NCI-H1694 treated with DMSO at 0.1 percent for 48 hours (cell line): Measurements from ENCODE around the gene SLAMF7.
A peak's percentile ranks its signal among the peaks of the same experiment; 100 is the strongest.

Experiments
- DNase-seq: peaks from one replicate; lab custom pipeline; 2025; lab: John Stamatoyannopoulos, UW

Gene SLAMF7

DNA sequence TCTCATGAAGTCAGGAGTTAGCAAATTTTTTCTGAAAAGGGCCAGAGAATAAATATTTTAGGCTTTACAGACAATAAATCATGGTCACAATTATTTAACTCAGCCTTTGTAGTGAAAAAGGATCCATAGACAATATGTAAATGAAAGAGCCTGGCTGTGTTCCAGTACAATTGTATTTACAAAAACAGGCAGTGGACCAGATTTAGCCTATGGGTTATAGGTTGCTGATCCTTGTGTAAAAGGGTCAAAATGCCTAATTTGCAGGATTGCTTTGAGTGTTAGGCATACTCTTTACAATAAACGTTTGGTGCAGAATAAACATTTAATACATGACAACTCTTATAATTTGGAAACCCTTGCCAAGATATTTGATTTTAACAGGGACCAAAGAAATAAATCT, 6.5 kb downstream of the SLAMF7 start:
- DNase-seq = no peak

DNA sequence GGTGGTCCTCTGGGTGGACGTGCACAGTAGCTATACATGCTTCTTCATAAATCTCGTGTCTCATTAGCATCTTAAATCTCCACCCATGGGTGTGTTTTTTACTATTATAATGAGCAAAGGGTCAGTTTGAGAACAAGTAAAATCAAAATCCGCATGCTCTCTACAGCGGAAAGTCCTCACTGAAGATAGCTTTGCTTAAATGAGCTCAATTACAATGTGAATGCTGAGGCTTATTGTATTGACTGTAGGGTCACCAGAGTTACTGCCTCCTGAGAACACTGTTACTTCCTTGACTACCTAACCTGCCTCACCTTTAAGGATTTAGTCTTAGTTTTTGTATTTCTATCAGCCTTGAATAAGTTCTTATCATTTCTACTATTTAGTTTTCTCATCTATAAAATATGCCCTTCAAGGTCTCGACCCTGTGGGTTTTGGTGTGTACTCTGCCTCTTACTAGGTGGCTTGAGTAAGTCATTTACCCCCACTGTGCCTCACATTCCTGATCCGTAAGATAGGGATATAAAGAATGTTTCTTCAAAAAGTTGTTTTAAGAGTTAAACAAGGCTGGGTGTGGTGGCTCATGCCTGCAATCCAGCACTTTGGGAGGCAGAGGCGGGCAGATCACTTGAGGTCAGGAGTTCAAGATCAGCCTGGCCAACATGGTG, 7.9 kb downstream of the SLAMF7 start:
- DNase-seq = no peak

DNA sequence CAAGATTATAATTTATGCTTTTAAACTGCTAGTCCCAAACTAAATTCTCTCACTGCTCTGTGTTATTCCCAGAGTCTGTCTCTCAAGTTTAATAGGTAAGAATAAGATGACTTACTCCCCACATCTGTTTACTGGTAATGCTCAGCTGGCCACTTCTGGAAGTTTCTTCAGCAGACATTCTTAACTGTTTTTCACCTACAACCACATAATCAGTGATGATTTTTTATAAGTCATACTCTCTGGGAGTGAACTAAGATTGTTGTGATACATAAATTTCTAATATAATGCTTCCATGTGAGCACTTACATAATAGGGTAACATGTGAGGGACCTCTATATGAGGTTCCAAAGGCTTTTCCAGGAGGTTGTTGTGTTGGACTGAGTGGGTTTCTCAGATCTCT, 8.7 kb downstream of the SLAMF7 start:
- no peak for DNase-seq

DNA sequence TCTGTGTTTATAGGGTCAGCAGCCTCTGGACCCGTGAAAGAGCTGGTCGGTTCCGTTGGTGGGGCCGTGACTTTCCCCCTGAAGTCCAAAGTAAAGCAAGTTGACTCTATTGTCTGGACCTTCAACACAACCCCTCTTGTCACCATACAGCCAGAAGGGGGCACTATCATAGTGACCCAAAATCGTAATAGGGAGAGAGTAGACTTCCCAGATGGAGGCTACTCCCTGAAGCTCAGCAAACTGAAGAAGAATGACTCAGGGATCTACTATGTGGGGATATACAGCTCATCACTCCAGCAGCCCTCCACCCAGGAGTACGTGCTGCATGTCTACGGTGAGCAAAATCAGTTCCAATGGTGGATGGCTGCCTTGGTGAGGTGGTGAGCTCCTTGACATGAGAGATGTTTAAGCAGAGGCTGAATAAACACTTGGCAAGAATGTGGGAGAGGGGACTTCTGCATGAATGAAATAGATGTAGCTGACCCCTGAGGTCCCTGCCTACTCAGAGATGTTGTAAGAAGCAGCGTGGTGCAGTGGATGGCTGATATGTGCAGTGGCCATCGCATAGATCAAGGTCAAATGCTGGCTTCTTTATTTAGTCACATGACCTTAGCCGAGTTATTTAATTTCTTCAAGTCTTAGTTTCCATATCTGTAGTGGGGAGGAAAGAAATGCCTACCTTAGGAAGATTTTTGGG, 9.3 kb downstream of the SLAMF7 start:
- DNase-seq = no peak

DNA sequence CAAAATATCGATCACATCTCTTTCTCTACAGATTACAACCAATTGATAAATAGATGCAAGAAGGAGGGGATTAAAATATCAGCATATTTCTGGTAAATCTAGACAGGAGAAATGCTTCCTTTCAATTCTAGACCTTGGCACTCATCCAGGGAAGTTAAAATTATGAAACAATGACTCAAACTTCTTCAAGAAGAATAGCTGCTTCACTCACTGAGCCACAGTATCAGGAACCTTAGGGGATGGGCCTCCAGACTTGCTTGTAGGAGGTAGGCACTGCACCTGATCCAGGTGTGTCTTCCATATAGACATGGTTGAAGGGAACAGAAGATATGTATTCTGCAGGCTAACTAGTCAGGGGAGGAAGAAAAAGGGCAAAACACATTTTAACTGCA, 9.8 kb downstream of the SLAMF7 start:
- DNase-seq = no peak

DNA sequence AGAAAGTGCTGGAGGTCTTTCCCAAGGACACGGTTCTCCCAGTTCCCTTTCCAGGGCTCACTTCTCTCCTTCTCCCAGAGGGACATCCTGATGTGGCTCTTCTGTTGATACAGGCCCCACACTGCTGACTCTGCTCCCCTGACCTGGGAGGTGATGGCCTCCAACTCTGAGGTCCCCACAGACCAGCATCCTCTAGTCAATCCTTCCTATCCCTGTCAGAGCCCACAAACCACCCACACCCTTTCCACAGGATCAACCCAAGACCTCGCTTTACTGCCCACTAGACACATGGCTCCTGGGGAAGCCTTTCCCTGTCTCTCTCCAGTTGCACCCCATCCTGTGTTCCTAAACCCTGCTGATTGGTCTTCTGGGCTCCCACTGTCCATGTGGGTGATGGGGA, 11.6 kb downstream of the SLAMF7 start:
- no peak for DNase-seq

DNA sequence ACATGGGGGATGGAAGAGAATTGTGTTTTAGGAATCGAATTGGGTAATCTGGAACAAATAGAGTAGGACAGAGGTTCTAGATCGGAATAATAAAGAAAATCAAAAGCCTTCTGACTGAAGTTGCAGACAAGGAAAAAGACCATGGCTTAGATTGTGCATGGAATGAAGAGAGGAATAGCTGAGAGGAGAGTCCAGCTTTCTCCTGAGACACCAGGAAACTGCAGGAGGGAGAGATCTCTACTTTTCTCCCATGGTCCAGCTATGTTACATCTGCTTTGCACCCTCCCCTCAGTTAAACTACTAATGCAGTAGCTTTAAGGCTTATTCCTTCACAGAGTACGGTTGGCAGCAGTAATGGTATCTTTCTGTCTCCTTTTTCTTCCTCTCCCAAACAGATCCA, 13.4 kb downstream of the SLAMF7 start:
- no peak for DNase-seq

DNA sequence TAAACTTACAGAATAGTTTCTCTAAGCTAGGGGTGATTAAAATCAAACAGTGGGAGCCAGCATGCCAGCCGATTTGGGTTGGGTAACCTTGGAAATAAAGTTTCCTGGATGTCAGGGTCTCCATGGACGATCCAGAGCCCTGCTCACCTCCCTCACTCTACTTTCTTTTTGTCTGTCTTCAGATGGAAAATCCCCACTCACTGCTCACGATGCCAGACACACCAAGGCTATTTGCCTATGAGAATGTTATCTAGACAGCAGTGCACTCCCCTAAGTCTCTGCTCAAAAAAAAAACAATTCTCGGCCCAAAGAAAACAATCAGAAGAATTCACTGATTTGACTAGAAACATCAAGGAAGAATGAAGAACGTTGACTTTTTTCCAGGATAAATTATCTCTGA, 13.9 kb downstream of the SLAMF7 start:
- DNase-seq = no peak

DNA sequence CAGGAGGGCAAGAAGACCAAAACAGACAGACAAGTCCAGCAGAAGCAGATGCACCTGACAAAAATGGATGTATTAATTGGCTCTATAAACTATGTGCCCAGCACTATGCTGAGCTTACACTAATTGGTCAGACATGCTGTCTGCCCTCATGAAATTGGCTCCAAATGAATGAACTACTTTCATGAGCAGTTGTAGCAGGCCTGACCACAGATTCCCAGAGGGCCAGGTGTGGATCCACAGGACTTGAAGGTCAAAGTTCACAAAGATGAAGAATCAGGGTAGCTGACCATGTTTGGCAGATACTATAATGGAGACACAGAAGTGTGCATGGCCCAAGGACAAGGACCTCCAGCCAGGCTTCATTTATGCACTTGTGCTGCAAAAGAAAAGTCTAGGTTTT, 14.5 kb downstream of the SLAMF7 start:
- no peak for DNase-seq

DNA sequence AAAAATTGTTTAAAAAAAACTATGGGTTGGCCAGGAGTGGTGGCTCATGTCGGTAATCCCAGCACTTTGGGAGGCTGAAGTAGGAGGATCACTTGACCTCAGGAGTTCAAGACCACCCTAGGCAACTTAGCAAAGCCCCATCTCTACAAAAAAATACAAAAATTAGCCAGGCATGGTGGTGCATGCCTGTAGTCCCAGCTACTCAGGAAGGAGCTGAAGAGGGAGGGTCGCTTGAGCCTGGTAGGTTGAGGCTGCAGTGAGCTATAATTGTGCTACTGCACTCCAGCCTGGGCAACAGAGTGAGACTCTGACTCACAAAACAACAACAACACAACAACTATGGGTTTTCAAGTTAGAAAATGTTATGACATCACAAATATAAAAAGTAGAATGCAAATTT, 16.4 kb downstream of the SLAMF7 start:
- DNase-seq = no peak

DNA sequence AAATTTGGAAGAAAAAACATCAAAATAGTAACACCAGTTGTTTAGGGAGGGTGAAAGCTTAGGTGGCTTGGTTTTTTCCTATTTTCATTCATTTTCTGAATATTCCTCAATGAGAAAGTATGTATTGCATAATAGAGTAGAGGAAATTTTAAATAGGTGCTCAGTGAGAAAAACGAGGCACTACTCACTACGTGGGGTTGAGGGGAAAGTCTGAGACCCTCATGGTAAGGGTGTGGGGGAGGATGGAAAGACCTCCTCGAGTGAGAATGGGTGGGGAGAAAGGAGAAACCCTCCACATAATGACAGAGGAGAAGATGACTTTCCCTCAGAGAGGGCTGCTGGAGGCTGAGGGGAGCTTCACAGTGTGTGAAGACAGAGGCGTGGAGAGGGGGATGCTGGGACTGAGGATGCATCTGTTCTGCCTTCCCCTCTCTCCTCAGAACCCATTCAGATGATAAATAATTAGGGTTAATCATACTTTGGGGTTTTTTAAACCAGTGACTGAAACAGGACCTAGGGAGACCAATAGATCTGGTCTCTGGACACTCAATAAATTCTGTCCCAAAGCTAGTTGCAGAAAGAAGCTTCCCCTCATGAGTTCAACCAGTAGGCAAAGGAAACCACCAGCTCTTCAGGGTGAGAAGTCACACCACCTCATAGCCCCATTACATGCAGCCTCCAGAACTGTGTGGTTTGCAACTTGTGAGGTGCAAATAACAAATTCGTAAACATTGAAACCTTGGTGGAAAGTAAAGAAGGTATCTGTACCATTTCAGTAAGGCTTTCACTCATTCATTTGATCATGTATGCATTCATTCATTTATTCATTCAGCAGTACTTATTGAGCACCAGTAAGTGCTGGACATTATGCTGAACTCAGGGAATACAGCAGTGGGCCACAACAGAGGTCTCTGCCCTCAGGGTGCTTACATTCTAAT, 17.1 kb downstream of the SLAMF7 start:
- no peak for DNase-seq

DNA sequence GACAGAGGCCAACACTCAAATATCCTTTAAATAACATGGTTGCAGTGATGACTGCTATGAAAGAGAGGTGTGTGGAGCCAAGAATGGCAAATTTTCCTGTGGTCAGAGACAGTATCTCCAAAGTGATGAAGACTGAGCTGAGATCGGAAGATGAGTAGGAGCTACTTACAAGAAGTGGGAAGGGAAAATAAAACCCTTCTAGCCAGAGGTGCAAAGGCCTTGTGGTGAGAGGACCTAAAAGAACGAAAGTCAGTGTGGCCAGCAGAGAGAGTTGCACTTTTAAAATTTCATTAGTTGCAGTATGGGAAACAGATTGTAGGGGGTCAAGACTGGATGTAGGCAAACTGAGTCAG, 17.8 kb downstream of the SLAMF7 start:
- no peak for DNase-seq

DNA sequence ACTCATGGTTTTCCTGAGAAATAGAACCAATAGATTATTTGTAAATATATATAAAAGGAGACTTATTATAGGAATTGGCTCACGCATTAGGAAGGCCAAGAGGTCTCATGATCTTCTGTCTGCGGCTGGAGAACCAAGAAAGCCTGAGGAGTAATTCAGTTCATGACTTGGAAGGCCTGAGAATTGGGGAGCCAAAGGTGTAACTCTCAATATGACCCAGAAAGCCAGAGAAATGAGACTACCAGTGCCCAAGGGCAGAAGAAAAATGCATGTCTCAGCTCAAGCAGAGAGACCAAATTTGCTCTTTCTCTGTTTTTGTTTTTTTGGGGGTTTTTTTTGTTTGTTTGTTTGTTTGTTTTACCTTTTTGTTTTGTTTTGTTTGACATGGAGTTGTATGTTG, 19.5 kb downstream of the SLAMF7 start:
- DNase-seq = no peak

DNA sequence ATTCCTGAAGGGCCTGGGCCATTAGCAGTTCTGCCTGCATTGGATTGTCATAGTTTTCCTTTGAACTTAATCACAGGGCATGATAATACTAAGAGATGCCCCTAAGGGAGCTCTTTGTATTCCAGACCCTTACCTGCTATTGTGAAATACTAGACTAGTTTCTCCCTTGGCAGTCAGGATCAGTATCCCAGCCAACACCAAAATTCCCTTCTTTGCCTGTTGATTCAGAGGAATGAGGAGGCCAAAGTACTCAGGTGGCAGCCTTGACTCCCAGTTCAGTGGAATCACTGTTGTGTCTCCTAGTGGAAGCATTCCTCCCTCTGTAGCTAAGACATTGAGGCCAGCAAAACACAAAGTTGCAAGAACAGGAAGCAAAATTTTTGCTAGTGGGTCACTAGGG, 20.7 kb downstream of the SLAMF7 start:
- no peak for DNase-seq

DNA sequence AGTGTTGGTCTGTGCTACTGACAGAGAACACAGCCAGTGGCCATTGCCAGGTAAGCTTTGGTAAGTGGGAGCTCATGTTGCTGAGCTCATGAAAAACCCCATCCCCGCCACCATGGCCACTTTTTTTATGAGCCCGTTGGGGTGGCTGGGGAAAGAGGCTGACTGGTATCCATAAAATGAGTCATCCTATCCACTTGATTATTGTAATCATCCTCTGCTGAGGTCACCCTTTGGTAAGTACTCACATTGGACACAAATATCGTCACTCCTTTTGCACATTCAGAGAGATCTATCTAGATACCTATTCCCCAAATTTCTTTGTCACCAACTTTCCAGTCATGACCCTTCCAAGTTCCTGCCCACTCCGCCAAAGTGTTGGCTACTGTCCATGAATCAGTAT, 22.0 kb downstream of the SLAMF7 start:
- no peak for DNase-seq

DNA sequence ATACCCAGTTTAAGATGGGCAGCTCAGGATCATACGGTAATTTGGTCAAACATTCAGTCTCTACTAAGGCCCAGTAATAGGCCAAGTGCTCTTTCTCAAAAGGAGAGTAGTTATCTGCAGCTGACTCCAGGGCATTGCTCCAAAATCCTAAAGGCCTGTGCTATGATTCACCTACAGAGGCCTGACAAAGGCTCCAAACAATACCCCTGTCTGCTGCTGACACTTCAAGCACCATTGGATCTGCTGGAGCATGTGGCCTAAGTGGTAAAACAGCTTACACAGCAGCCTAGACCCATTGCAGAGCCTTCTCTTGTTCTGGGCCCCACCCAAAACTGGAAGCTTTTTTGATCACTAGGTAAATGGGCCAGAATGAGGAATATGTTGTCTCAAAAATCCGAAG, 22.8 kb downstream of the SLAMF7 start:
- no peak for DNase-seq

DNA sequence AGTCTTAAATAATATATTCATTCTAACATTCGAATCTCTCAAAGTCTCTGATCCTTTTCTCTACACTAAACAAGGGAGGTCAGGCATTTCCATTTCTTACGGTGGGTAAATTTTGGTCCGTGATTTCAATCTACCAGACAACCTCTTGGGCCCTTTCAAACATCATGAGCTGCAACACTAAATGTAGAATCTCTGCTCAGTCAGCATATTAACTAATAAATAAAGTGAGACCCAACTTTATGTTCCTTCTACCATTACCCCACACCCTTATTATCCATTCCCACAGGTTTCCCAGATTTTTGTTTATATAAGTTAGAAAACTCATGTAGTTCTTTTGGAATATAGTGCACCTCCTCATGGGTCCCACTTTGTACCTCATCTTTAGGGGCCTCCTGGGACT, 24.9 kb downstream of the SLAMF7 start:
- no peak for DNase-seq

DNA sequence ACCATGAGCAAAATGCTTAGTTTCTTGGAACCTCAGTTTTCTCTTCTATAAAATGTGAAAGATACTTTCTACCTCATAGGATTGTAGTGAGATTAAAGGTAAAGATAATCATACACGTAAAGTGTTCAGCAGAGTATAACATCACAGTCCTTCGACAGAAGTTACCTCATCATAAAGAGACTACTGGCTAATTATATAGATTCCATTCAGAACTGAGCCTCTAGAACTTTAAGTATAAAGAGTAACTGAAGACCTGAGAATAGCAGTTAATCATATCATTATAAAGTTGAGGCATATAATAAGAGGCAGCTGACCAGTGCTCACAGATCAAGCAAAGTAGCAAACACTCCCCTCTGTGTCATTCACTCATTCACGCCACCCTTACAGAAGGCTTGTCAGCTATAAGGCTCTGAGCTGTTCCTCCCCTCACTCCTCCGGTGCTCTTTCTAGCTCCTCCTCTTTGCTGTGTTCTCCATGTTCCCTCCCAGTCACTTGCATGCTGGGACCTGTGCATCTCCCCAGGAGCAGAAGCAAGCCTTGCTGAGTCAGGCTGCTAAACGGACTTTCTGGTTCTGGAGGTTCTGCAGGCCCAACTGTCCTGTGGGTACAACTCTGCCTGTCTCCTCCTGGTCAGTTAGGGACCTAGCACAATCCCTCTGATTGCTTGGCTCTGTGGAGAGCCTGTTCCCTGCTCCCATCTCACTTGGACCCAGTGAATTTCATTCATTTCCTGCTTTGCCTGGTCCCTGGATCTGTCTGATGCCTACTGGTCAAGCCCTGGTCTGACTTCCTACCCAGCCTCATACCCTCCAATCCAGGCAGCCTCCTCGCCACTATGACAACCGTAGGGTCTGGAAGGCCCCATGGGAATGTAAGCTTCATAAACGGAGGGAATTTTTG, 28.6 kb downstream of the SLAMF7 start:
- DNase-seq = no peak

DNA sequence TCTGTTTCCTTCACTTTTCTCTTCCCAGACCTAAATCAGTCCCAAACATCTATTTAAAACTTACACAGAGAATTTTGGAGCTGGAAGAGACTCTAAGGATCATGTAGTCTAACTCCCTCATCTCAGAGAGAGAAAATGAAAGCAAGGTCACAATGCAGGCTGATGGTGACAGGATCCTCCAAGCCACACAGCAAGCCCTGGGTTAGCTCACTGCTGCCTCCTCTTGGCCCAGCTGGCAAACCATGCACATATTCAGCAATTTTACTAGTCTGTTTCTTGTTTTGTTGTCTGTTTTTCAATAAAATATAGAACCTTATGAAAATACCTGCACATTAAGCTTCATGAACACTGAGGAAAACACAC, 29.2 kb downstream of the SLAMF7 start:
- peak; percentile 29 for DNase-seq

DNA sequence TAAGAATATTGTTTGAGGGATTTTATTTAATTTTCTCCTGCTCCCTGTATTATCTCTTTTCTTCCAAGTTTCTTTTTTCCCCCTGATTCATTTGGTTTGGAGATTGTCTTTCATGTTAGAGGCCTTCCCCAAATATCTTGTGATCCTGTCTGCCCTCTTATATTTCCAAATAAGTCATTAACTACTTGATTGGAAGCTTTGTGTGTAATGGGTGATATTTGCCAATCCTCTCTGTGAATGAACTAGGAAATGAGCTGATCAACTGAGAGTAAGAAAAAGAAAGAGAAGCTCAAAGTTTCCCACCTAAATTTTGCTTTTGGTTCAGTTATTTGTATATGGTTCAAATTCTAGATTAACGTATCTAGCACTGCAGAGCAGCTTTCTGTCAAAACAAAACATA, 33.3 kb downstream of the SLAMF7 start:
- no peak for DNase-seq

DNA sequence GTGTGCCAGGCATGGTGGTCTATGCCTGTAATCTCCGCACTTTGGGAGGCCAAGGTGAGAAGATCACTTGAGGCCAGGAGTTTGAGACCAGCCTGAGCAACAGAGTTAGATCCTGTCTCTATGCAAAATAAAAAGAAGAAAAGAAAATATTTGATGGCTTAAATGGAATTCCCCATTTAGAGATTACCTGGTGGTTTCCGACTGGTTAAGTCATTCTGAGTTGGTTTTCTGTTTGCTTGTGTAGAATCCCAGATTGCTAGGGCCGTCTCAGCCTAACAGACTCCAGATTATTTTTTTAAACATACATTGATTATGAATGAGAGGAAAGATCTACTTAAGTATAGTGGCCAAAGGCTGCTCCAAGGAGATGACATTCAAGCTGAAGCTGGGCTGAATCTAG, 34.0 kb downstream of the SLAMF7 start:
- no peak for DNase-seq
